ENCODE data around the gene PRRC2B. TPM values are rescaled to one million over a fixed set of nuclear protein-coding genes. Genes with fewer than 3 reads are reported as not detected.
"Not testable (repeated sequence)": the region's sequence is repeated elsewhere in the genome, so short reads cannot be mapped to it uniquely, and the experiment has no call there.

The PRRC2B gene
- total RNA-seq = 185 TPM
- long read RNA-seq, full-length matches to known transcripts = 5 of 83 reads
- long read RNA-seq, partial matches to known transcripts = 48 of 83 reads
- long read RNA-seq, other reads (novel, unspliced or antisense) = 30 of 83 reads

- DNase-seq (ENCODE audit: low spot score) = peak; percentile 94
Measured at GRCh38 chr9:131393622-131394463, at the start of gene PRRC2B. Gene PRRC2B (plus strand): TSS chr9:131394086. CDS start chr9:131430145, 36,059 bp downstream.

GRCh38 chr9:131344931-131345535 lies 48.9 kb upstream of the PRRC2B start:
- DNase-seq (ENCODE audit: low spot score) = not testable (repeated sequence)

DNA sequence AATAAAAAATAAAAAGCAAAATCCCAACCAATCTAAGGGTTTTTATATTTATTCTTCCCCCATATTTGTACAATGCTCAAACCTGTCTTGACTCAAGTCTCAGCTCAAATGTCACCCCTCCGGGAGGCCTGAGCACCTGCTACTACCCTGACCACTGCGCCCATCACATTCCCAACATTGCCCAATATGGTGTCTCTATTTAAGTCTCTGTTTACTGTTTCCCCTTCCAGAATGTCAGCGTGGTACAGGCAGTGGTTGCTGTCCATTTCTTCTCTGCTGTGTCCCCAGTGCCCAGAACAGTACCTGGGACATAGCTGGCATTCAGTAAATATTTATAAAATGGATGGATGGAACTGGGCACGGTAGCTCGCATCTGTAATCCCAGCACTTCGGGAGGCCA lies 47.3 kb upstream of the PRRC2B start:
- DNase-seq (ENCODE audit: low spot score) = no peak

GRCh38 chr9:131347376-131348020 lies 46.4 kb upstream of the PRRC2B start:
- DNase-seq (ENCODE audit: low spot score) = peak; percentile 86

- DNase-seq (ENCODE audit: low spot score) = peak; percentile 71
Measured at GRCh38 chr9:131348631-131349521, 45.0 kb upstream of the PRRC2B start.

DNA sequence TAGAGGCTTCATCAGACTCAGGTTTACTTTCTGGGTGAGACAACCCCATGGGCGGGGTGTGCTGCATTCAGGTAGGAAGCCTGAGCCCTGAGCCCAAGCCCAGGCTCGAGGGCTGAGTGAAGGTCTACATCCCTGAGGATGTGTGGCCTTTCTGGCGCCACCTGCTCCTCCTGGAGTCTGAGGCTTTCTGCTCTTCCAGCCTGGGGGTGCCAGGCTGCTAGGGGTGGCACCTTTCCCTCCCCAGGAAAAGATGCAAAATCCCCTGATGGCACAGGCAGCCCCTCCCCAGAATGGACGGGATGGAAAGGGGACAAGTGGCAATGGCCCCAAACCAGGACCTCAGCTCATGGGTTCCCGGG lies 44.4 kb upstream of the PRRC2B start:
- DNase-seq (ENCODE audit: low spot score) = peak; percentile 76

- DNase-seq (ENCODE audit: low spot score) = peak; percentile 96
Measured at GRCh38 chr9:131349881-131350563, 43.9 kb upstream of the PRRC2B start.

DNA sequence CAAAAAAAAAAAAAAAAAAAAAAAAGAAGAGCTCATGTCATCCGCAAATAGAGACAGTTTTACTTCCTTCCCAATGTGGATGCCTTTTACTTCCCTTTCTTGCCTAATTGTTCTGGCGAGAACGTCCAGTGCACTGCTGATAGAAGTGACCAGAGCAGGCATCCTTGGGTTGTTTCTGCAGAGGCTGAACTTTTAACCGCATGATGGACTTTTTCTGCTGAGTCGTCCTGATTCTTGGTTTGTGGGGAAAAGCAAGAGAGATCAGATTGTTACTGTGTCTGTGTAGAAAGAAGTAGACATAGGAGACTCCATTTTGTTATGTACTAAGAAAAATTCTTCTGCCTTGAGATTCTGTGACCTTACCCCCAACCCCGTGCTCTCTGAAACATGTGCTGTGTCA lies 37.4 kb upstream of the PRRC2B start:
- not testable (repeated sequence) for DNase-seq (ENCODE audit: low spot score)

DNA sequence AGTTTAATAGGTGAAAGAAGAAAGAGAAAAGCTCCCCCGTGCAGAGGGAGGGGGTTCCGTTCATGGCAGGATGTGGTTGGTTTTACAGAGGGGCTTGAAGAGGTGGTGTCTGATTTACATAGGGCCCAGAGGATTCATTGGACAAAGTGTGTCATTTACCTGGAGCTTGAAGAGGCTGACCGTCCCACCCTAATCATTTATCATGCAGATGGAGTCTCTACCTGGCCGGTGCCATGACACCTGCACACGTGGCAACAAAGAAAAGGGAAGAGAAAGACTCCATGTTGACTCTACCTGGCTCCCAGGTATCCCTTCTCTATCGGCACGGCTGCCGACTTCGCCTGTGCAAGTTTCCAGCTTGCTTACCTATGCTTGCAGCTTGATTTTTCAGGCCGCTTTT lies 35.3 kb upstream of the PRRC2B start:
- DNase-seq (ENCODE audit: low spot score) = no peak

- no peak for DNase-seq (ENCODE audit: low spot score)
Measured at GRCh38 chr9:131361202-131361833, 32.6 kb upstream of the PRRC2B start.

- no peak for DNase-seq (ENCODE audit: low spot score)
Measured at GRCh38 chr9:131365546-131365945, 28.3 kb upstream of the PRRC2B start.

- no peak for DNase-seq (ENCODE audit: low spot score)
Measured at GRCh38 chr9:131366761-131367401, 27.0 kb upstream of the PRRC2B start.

DNA sequence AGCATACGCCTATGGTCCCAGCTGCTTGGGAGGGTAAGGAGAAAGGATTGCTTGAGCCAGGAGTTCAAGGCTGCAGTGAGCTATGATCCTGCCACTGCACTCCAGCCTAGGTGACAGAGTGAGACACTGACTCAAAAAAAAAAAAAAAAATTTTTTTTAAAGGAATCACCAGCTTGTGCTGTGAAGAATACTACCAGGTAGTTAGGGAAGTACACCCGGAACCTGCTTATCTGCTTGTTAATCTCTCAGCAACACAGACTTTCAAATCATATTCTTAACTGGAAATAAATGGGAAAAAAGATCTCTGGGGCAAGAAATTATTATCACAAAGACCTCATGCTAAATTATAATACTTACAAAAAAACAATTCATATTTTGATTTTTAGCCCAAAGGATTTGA lies 26.4 kb upstream of the PRRC2B start:
- DNase-seq (ENCODE audit: low spot score) = no peak

DNA sequence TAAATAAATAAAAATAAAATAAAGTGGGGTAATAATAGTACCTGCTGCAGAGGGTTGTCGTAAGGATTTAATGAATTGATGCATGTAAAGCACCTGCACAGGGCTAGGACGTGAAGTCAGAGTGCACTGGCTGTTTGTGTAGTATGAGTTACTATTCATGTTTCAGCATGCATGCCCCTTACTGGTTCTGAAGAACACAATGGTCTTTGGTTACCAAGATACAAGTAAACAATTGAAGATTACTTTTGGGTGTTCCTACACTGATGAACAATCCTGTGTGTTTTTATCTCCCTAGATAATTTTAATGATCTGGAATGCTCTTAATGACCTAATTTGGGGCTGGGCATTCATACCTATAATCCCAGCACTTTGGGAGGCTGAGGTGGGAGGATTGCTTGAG lies 23.2 kb upstream of the PRRC2B start:
- no peak for DNase-seq (ENCODE audit: low spot score)

DNA sequence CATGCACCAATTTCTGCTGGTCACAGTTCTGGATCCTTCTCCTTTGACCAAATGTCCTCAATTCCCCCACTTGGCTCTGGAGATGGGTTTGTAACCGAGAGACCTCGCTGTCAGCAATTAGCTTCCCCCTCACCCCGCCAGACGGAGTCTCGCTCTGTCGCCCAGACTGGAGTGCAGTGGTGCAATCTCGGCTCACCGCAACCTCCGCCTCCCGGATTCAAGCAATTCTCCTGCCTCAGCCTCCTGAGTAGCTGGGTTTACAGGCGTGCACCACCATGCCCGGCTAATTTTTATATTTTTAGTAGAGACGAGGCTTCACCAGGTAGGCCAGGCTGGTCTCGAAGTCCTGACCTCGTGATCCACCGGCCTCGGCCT lies 21.3 kb upstream of the PRRC2B start:
- DNase-seq (ENCODE audit: low spot score) = not testable (repeated sequence)

GRCh38 chr9:131374638-131375037 lies 19.2 kb upstream of the PRRC2B start:
- not testable (repeated sequence) for DNase-seq (ENCODE audit: low spot score)

DNA sequence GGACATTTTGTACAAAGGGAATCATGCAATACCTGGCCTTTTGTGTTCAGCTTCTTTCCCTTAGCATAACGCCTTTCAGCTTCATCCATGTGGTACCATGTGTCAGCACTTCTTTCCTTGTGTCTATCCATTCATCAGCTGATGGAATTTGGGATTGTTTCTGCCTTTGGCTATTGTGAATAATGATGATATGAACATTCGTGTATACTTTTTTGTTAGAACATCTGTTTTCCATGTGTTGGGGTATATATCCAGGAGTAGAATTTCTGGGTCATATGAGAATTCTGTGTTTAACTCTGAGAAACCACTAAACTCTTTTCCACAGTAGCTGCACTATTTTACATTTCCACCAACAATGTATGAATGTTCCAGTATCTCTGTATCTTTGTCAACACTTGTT lies 14.8 kb upstream of the PRRC2B start:
- no peak for DNase-seq (ENCODE audit: low spot score)

DNA sequence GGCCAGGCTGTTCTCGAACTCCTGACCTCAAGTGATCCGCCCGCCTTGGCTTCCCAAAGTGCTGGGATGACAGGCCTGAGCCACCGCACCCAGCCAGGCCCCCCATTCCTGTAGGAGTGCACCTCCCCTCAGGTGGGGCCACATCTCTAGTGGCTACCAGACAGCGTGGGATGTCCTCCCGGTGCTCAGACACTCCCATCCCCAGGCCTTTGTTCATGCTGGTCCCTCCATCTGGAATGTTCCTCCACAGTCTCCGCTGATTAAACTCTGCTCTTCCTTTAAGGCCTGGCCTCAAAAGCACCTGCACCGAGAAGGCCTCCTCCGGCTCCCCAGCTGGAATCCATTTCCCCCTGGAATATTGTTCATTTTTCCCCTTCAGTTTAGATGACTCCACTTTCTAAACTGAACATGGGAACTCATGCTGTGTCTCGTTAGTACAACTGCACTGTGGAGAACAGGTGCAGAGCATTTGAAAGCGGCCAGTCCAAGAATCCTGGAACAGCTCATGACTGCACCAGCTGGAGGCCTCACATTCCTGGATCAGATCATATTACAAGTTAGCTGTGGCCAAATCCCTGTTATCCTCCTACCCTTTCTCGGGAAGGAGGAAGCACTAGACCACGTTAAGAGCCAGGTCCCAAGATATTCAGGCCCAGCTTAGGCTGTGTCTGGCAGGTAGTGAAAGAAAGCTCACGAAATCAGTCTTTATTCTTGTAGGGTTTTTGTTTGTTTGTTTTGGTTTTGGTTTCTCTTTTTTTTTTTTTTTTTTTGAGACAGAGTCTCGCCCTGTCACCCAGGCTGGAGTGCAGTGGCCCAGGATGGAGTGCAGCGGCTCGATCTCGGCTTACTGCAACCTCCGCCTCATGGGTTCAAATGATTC lies 10.8 kb upstream of the PRRC2B start:
- DNase-seq (ENCODE audit: low spot score) = no peak

All from mesenteric fat pad (tissue), 1 donor.